Motor neuron (in vitro differentiated cells): ENCODE results near the gene KCNB1. TPM values are rescaled to one million over a fixed set of nuclear protein-coding genes. Genes with fewer than 3 reads are reported as not detected.

ENCODE experiments used
- ATAC-seq, 8 experiments: fragments of 200-7000 bp; cut with Tn5 transposase; replicated peaks in 6 of 8; 2 replicates each; pipeline ENCODE4 v1.8.0; 2021; ENCODE audit warnings: mild to moderate bottlenecking in 8 of 8, moderate library complexity in 8 of 8
- H3K27ac ChIP-seq, 2 donors: fragments of 250-450 bp; sonication (Bioruptor Pico); 2 replicates each; pipeline ENCODE4 v1.9.0; 2021; ENCODE audit warnings: antibody characterized with exemption in 2 of 2, mild to moderate bottlenecking in 2 of 2, moderate library complexity in 1 of 2
- H3K4me1 ChIP-seq, 2 donors: fragments of 250-450 bp; sonication (Bioruptor Pico); replicated peaks in 1 of 2; 2 replicates each; pipeline ENCODE4 v1.6.1; 2021; ENCODE audit warnings: antibody characterized with exemption in 2 of 2, mild to moderate bottlenecking in 2 of 2, moderate library complexity in 1 of 2
- H3K4me3 ChIP-seq, 5 donors: fragments of 250-450 bp; sonication (Bioruptor Pico); 2 replicates each; pipeline ENCODE4 v1.9.0; 2021; ENCODE audit warnings: antibody characterized with exemption in 5 of 5, mild to moderate bottlenecking in 5 of 5, moderate library complexity in 4 of 5
- WGBS, 10 experiments: fragments of 450-650 bp; shearing (Covaris generic); methylation state at CpG; one replicate each; pipeline ENCODE4 v1.0.0; 2022; 5-methylcytosine and 5-hydroxymethylcytosine counted together
- in situ Hi-C, 9 experiments: fragments of 400-800 bp; cut with MboI; loops; one replicate each; pipeline ENCODE4 v1.15.0; 2021; ENCODE audit warnings: low sequenced_read_pairs in 9 of 9, low pct_unique_long_range_greater_than_20kb in 2 of 9; ENCODE audit not compliant: unreplicated experiment in 9 of 9
- total RNA-seq, 8 experiments: library from RNA; unstranded; fragments of 300-600 nt; gene quantifications; 2 replicates each; pipeline versions ENCODE4 v1.2.3 to v1.2.4, GENCODE V29; 2022

The KCNB1 gene
- total RNA-seq, 8 experiments from 2014 or later: 0.58 to 11.5 (median 3.1) TPM

GRCh38 chr20:49446080-49446479, 36.4 kb downstream of the KCNB1 start:
- WGBS, 10 experiments: 63 to 92% (median 77%) methylated on average over 1 to 3 of the region's 3 CpGs; no CpG with 5 or more reads in 6 of the 10 experiments
- in situ Hi-C loops: no loop called here
- H3K27ac ChIP-seq: no peak overlapping the region
- H3K4me3 ChIP-seq: no peak overlapping the region
- peaks cover 37 to 42% of the 10 kb centered on the region in 2 donors for H3K4me1 ChIP-seq
- ATAC-seq: no peak

- 0 to 60% (median 40%) methylated on average over 1 to 4 of the region's 5 CpGs; no CpG with 5 or more reads in 3 of the 10 experiments for WGBS, 10 experiments
- peak in 3 of 8 experiments; percentile 45 to 48 (median 47) for ATAC-seq
- no peak overlapping the region for H3K27ac ChIP-seq
- in situ Hi-C loops: no loop called here
- H3K4me3 ChIP-seq: no peak overlapping the region
- peaks cover 28 to 39% of the 10 kb centered on the region in 2 donors for H3K4me1 ChIP-seq
Measured at GRCh38 chr20:49445176-49445575, 37.3 kb downstream of the KCNB1 start.

- in situ Hi-C loops: no loop called here
- Histone ChIP-seq H3K4me3 (no peak overlapping the region), H3K4me1 (peaks cover 22 to 34% of the 10 kb centered on the region in 2 donors), H3K27ac (no peak overlapping the region)
- 71 to 100% (median 100%) methylated on average over 1 of the region's 1 CpG; no CpG with 5 or more reads in 5 of the 10 experiments for WGBS, 10 experiments
- no peak for ATAC-seq
Measured at GRCh38 chr20:49444553-49444990, 37.9 kb downstream of the KCNB1 start.

DNA sequence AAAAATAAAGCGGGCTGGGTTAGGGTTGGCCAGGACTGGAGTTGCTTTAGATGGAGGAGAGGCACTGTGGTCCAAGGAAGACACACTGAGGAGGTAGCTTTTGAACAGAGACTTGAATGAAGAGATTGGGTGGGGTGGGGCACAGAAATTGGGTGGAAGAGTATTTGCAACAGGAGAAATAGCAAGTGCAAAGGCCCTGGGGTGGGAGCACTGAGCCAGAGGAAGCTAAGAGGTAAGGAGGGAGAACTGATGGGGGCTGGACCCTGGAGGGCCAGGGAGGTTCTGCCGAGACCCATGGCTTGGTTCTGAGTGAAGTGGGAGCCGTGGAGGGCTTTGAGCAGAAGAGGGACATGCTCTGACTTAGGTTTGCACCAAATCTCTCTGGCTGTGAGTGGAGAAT, 45.4 kb downstream of the KCNB1 start:
- 0 to 100% (median 80%) methylated on average over 1 to 3 of the region's 3 CpGs; no CpG with 5 or more reads in 2 of the 10 experiments for WGBS, 10 experiments
- no peak overlapping the region for H3K4me3 ChIP-seq
- in situ Hi-C loops: no loop called here
- peaks cover 13 to 16% of the 10 kb centered on the region in 2 donors for H3K4me1 ChIP-seq
- no peak for ATAC-seq
- no peak overlapping the region for H3K27ac ChIP-seq

- Histone ChIP-seq H3K4me1 (peaks cover 13 to 16% of the 10 kb centered on the region in 2 donors), H3K27ac (no peak overlapping the region), H3K4me3 (no peak overlapping the region)
- in situ Hi-C loops: no loop called here
- 47 to 100% (median 77%) methylated on average over 1 to 4 of the region's 5 CpGs; no CpG with 5 or more reads in 6 of the 10 experiments for WGBS, 10 experiments
- no peak for ATAC-seq
Measured at GRCh38 chr20:49435639-49436038, 46.8 kb downstream of the KCNB1 start.

DNA sequence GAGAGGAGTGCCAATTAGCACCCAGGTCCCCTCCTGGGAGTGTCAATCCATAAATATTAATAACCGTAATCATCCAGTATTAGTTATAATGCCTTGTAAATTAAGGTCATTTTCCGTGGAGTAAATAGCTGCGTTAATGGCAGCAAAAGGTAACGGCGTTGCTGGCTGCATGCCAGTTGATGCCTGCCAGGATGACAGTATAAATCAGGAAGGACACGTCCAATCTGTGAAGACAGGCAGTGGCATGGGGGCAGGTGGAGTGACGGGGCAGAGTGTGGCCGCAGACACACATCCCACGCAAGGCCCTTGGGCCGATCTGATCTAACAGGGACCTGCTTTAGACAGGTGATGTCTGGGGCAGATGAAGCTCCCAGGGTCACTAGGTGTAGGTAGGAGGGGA, 49.1 kb downstream of the KCNB1 start:
- no peak overlapping the region for H3K27ac ChIP-seq
- H3K4me3 ChIP-seq: no peak overlapping the region
- in situ Hi-C loops: no loop called here
- H3K4me1 ChIP-seq: peaks cover 13 to 16% of the 10 kb centered on the region in 2 donors
- ATAC-seq: peak in 3 of 8 experiments; percentile 42 to 64 (median 60)
- WGBS, 10 experiments: 33 to 82% (median 65%) methylated on average over 1 to 8 of the region's 10 CpGs; no CpG with 5 or more reads in 1 of the 10 experiments

- peak in 5 of 8 experiments; percentile 67 to 87 (median 79) for ATAC-seq
- in situ Hi-C loops: no loop called here
- Histone ChIP-seq H3K4me1 (peaks cover 13 to 16% of the 10 kb centered on the region in 2 donors), H3K4me3 (no peak overlapping the region), H3K27ac (no peak overlapping the region)
- 35 to 80% (median 56%) methylated on average over 2 to 3 of the region's 3 CpGs; no CpG with 5 or more reads in 6 of the 10 experiments for WGBS, 10 experiments
Measured at GRCh38 chr20:49432550-49432949, 49.9 kb downstream of the KCNB1 start.

DNA sequence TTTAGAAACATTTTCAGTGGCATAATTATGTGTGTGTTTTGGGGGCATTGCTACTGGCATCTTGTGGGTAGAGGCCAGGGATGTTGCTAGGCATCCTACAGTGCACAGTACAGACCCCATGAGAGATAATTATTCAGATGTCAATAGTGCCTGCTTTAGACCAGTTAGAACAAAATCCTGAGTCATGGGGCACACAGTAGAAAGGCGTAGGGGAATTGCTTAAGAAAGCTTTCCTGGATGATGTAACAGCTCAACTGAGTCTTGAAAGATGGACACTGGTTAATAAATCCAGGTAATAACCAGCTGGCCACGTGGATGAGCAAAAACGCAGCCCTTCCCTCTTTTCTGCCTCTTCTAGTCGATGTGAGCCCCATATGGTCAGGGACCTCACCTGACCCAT, 51.1 kb downstream of the KCNB1 start:
- H3K27ac ChIP-seq: no peak overlapping the region
- peaks cover 13 to 16% of the 10 kb centered on the region in 2 donors for H3K4me1 ChIP-seq
- H3K4me3 ChIP-seq: no peak overlapping the region
- 36 to 69% (median 53%) methylated on average over 2 to 4 of the region's 4 CpGs; no CpG with 5 or more reads in 3 of the 10 experiments for WGBS, 10 experiments
- in situ Hi-C loops: no loop called here
- peak in 4 of 8 experiments; percentile 41 to 78 (median 69) for ATAC-seq

- in situ Hi-C loops: no loop called here
- peaks cover 13 to 16% of the 10 kb centered on the region in 2 donors for H3K4me1 ChIP-seq
- WGBS, 10 experiments: 35 to 81% (median 68%) methylated on average over 1 to 2 of the region's 2 CpGs
- H3K27ac ChIP-seq: no peak overlapping the region
- no peak for ATAC-seq
- H3K4me3 ChIP-seq: no peak overlapping the region
Measured at GRCh38 chr20:49430320-49430719, 52.1 kb downstream of the KCNB1 start.

GRCh38 chr20:49427751-49428518, 54.5 kb downstream of the KCNB1 start:
- ATAC-seq: no peak
- WGBS, 10 experiments: 29 to 100% (median 77%) methylated on average over 1 to 10 of the region's 13 CpGs; no CpG with 5 or more reads in 1 of the 10 experiments
- Histone ChIP-seq H3K4me3 (no peak overlapping the region), H3K27ac (no peak overlapping the region), H3K4me1 (peaks cover 15 to 17% of the 10 kb centered on the region in 2 donors)
- in situ Hi-C loops: no loop called here

- Histone ChIP-seq H3K27ac (no peak overlapping the region), H3K4me1 (peaks cover 7 to 8% of the 10 kb centered on the region in 2 donors), H3K4me3 (no peak overlapping the region)
- no peak for ATAC-seq
- WGBS, 10 experiments: 0% methylated on average over 1 of the region's 1 CpG; no CpG with 5 or more reads in 9 of the 10 experiments
- in situ Hi-C loops: no loop called here
Measured at GRCh38 chr20:49426873-49427272, 55.6 kb downstream of the KCNB1 start.

- no peak for ATAC-seq
- 41 to 87% (median 78%) methylated on average over 2 to 5 of the region's 5 CpGs for WGBS, 10 experiments
- Histone ChIP-seq H3K4me1 (peaks cover 7 to 8% of the 10 kb centered on the region in 2 donors), H3K27ac (no peak overlapping the region), H3K4me3 (no peak overlapping the region)
- in situ Hi-C loops: no loop called here
Measured at GRCh38 chr20:49426395-49426794, 56.1 kb downstream of the KCNB1 start.

- ATAC-seq: peak in 5 of 8 experiments; percentile 94 to 98 (median 97)
- WGBS, 10 experiments: 13 to 61% (median 35%) methylated on average over 1 to 11 of the region's 13 CpGs; no CpG with 5 or more reads in 4 of the 10 experiments
- in situ Hi-C loops: no loop called here
- H3K27ac ChIP-seq: no peak overlapping the region
- H3K4me1 ChIP-seq: peaks cover 7 to 8% of the 10 kb centered on the region in 2 donors
- H3K4me3 ChIP-seq: no peak overlapping the region
Measured at GRCh38 chr20:49424536-49424935, 57.9 kb downstream of the KCNB1 start.
